ENCODE measurements around the gene DKK2.
"Not testable (repeated sequence)": the region's sequence is repeated elsewhere in the genome, so short reads cannot be mapped to it uniquely, and the experiment has no call there.

DKK2 gene

GRCh38 chr4:106909486-106910188 lies 126.5 kb downstream of the DKK2 start:
- H3K4me3 ChIP-seq (ENCODE audit: low read depth, low read length), result no peak overlapping the region
- TF ChIP-seq CTCF (IDR thresholded peaks at IDR 0.05; ENCODE audit: low read depth, low read length), result no peak

GRCh38 chr4:106908049-106908448 lies 128.1 kb downstream of the DKK2 start:
- not testable (repeated sequence) for H3K4me3 ChIP-seq (ENCODE audit: low read depth, low read length)

- no peak overlapping the region for H3K4me3 ChIP-seq (ENCODE audit: low read depth, low read length)
- no peak for TF ChIP-seq CTCF (IDR thresholded peaks at IDR 0.05; ENCODE audit: low read depth, low read length)
Measured at GRCh38 chr4:106907216-106907615, 128.9 kb downstream of the DKK2 start.

- H3K4me3 ChIP-seq (ENCODE audit: low read depth, low read length), result no peak overlapping the region
- no peak for TF ChIP-seq CTCF (IDR thresholded peaks at IDR 0.05; ENCODE audit: low read depth, low read length)
Measured at GRCh38 chr4:106906728-106907127, 129.4 kb downstream of the DKK2 start.

GRCh38 chr4:106898621-106899230 lies 137.4 kb downstream of the DKK2 start:
- TF ChIP-seq CTCF (IDR thresholded peaks at IDR 0.05; ENCODE audit: low read depth, low read length), result peak; percentile 37; the same call in 1 of the 2 replicates
- H3K4me3 ChIP-seq (ENCODE audit: low read depth, low read length), result no peak overlapping the region

GRCh38 chr4:106893903-106894302 lies 142.2 kb downstream of the DKK2 start:
- 0 out of 2 replicates have a peak, but pooled peaks have one; percentile 1 for TF ChIP-seq CTCF (IDR thresholded peaks at IDR 0.05; ENCODE audit: low read depth, low read length)
- no peak overlapping the region for H3K4me3 ChIP-seq (ENCODE audit: low read depth, low read length)

- no peak overlapping the region for H3K4me3 ChIP-seq (ENCODE audit: low read depth, low read length)
- 0 out of 2 replicates have a peak, but pooled peaks have one; percentile 1 for TF ChIP-seq CTCF (IDR thresholded peaks at IDR 0.05; ENCODE audit: low read depth, low read length)
Measured at GRCh38 chr4:106893395-106893881, 142.7 kb downstream of the DKK2 start.

Measured in WI38 (cell line).